ENCODE results near the gene CTRB1.

GRCh38 chr16:75222271-75222783 lies 3.5 kb downstream of the CTRB1 start:
- TF ChIP-seq, protein P1, sequence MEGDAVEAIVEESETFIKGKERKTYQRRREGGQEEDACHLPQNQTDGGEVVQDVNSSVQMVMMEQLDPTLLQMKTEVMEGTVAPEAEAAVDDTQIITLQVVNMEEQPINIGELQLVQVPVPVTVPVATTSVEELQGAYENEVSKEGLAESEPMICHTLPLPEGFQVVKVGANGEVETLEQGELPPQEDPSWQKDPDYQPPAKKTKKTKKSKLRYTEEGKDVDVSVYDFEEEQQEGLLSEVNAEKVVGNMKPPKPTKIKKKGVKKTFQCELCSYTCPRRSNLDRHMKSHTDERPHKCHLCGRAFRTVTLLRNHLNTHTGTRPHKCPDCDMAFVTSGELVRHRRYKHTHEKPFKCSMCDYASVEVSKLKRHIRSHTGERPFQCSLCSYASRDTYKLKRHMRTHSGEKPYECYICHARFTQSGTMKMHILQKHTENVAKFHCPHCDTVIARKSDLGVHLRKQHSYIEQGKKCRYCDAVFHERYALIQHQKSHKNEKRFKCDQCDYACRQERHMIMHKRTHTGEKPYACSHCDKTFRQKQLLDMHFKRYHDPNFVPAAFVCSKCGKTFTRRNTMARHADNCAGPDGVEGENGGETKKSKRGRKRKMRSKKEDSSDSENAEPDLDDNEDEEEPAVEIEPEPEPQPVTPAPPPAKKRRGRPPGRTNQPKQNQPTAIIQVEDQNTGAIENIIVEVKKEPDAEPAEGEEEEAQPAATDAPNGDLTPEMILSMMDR (conservative IDR thresholded peaks at IDR 0.05), result no peak
- no peak for TF ChIP-seq ZFX (IDR thresholded peaks at IDR 0.05)
